ENCODE data around the gene PCDHGB1. TPM values are rescaled to one million over a fixed set of nuclear protein-coding genes. Genes with fewer than 3 reads are reported as not detected.
"Not testable (repeated sequence)": the region's sequence is repeated elsewhere in the genome, so short reads cannot be mapped to it uniquely, and the experiment has no call there.

PCDHGB1 gene
- total RNA-seq: 0.87 and 1.6 TPM in 2 replicates

- DNase-seq (ENCODE audit: low read depth in 2 of 2): peak; percentile 22 to 59
These were observed at the start of gene PCDHGB1 for GRCh38 chr5:141349917-141350619. TSS of gene PCDHGB1 (plus strand) at chr5:141350099. CDS start at chr5:141350261, 162 bp downstream.

DNA sequence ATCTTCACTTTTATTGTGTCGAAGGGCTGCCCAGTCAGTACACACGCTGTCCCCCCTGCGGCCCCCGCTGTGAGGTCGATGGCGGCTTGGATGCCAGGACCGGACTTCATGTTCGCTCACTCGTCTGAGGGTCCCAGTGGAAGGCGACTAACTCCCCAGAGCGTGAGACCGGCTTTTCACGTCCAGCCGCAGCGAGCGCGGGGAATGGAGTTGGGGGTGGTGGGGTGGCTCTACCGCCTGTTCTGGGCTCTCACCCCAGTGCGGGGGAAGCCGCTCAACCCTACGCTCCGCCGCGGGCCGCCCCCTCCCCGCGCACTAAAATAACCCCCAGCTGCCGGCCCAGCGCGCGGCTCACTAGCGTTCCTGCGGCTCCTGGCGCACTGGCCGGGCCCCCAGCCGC, 46.1 kb upstream of the PCDHGB1 start, which contains the start of gene SLC25A2:
Gene SLC25A2, minus strand, starts transcription at position 294 of the 400 bp plus-strand sequence. Its CDS starts 184 bp downstream, at position 110.
- no peak for DNase-seq (ENCODE audit: low read depth in 2 of 2)

- no peak for DNase-seq (ENCODE audit: low read depth in 2 of 2)
These were observed 43.3 kb upstream of the PCDHGB1 start for GRCh38 chr5:141306630-141307029.

GRCh38 chr5:141313711-141314110, 36.2 kb upstream of the PCDHGB1 start:
- DNase-seq (ENCODE audit: low read depth in 2 of 2): no peak

- DNase-seq (ENCODE audit: low read depth in 2 of 2): not testable (repeated sequence)
These were observed 32.9 kb upstream of the PCDHGB1 start for GRCh38 chr5:141316963-141317362.

- no peak for DNase-seq (ENCODE audit: low read depth in 2 of 2)
These were observed 30.7 kb upstream of the PCDHGB1 start for GRCh38 chr5:141319202-141319601.

GRCh38 chr5:141319699-141320098, 30.2 kb upstream of the PCDHGB1 start:
- DNase-seq (ENCODE audit: low read depth in 2 of 2): no peak

- DNase-seq (ENCODE audit: low read depth in 2 of 2): peak; percentile 95 to 97
These were observed 29.4 kb upstream of the PCDHGB1 start, which contains the start of gene TAF7 for GRCh38 chr5:141320225-141321169. TSS of gene TAF7 (minus strand) at chr5:141320784. CDS start at chr5:141320044, 740 bp downstream.

DNA sequence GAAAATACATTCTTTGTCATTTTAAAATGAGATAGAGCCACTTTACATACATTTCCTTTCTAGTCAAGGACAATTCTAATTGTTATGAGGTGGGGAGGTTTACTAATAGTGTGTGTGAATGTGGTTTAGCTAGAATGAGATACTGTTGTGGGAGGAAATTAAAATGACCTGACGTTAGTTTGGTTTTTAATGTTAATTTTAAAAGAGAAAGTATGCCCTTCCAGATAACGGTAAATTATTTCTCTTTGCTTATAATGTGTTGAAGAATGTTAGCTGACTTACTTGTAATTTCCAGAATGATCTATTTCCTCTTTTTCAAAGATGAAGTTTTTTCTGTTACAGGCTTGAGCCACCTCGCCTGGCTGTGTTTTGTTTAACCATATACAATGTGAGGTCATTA, 27.6 kb upstream of the PCDHGB1 start:
- no peak for DNase-seq (ENCODE audit: low read depth in 2 of 2)

DNA sequence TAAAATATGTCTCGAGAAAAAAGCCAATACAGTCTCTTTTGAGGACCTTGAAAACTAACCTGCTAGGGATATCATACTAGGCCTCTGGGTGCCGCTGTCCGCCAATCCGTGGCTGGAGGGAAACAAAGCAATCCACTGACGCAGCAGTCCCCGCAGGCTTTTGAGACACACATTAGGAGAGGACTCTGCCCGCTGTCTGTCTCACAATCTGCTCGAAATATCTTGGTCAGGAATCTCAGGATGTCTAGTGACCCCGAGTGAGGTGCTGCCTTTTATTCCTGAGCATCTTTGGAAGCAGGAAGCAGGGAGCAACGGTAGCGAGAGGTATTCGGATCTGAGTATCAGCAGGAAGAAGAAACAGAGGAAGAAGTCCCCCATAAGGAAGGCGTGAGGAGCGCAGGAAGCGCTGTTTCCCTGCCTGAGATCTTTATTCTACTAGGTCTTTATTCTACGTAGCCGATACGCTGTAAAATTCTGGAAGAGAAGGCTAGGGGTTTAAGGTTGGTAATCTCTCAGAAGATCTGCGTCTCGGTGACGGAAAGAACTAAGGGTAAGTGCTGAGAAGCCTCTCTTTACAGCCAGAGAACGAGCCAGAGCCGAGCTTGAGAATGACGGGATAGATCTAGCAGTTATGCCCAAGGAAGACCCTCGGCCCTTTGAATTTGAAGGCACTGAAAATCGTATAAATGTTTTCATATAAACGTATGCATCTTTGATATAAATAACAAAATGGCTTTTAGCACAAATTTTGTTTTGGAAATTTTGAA, 23.6 kb upstream of the PCDHGB1 start:
- peak; percentile 80 to 82 for DNase-seq (ENCODE audit: low read depth in 2 of 2)

- DNase-seq (ENCODE audit: low read depth in 2 of 2): no peak
These were observed 21.7 kb upstream of the PCDHGB1 start for GRCh38 chr5:141328231-141328630.

- DNase-seq (ENCODE audit: low read depth in 2 of 2): peak; percentile 41 to 67
These were observed 19.4 kb upstream of the PCDHGB1 start, which contains the start of gene PCDHGA1 for GRCh38 chr5:141330299-141331080. TSS of gene PCDHGA1 (plus strand) at chr5:141330514.

DNA sequence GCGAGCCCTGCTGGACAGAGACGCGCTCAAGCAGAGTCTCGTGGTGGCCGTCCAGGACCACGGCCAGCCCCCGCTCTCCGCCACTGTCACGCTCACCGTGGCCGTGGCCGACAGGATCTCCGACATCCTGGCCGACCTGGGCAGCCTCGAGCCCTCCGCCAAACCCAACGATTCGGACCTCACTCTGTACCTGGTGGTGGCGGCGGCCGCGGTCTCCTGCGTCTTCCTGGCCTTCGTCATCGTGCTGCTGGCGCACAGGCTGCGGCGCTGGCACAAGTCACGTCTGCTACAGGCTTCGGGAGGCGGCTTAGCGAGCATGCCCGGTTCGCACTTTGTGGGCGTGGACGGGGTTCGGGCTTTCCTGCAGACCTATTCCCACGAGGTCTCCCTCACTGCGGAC, 17.3 kb upstream of the PCDHGB1 start:
- DNase-seq (ENCODE audit: low read depth in 2 of 2): not testable (repeated sequence)

DNA sequence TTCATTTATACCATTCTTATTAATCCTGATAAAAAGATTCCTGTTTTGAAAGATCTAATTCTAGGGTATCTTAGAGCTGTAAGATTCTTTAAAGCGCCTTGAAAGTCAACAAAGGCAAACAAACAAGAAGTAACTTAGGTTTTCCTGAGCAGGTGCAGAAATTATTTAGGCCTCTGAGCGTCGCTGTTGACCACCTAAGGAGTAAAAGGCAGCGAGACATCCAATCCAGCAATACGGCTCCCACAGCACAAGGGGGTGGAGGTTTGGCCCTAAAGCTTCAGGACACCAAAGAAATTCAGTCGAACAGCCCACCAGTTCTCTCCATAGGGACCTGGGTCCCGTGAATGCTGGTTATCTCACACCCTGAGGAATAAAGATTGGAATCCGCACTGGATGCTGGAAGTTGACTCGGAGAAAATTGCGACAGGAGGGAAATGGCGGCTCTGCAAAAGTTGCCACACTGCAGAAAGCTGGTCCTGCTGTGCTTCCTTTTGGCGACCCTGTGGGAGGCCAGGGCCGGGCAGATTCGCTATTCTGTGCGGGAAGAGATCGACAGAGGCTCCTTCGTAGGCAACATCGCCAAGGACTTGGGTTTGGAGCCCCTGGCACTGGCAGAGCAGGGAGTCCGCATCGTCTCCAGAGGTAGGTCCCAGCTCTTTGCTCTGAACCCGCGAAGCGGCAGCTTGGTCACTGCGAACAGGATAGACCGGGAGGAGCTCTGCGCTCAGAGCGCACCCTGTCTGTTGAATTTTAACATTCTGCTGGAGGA, 11.2 kb upstream of the PCDHGB1 start, which contains the start of gene PCDHGA2:
Gene PCDHGA2, plus strand, starts transcription at position 223 of the 769 bp plus-strand sequence.
- DNase-seq (ENCODE audit: low read depth in 2 of 2): peak; percentile 42 to 56

GRCh38 chr5:141340781-141341354, 9.0 kb upstream of the PCDHGB1 start:
- not testable (repeated sequence) for DNase-seq (ENCODE audit: low read depth in 2 of 2)

GRCh38 chr5:141342773-141343172, 7.1 kb upstream of the PCDHGB1 start:
- no peak for DNase-seq (ENCODE audit: low read depth in 2 of 2)

DNA sequence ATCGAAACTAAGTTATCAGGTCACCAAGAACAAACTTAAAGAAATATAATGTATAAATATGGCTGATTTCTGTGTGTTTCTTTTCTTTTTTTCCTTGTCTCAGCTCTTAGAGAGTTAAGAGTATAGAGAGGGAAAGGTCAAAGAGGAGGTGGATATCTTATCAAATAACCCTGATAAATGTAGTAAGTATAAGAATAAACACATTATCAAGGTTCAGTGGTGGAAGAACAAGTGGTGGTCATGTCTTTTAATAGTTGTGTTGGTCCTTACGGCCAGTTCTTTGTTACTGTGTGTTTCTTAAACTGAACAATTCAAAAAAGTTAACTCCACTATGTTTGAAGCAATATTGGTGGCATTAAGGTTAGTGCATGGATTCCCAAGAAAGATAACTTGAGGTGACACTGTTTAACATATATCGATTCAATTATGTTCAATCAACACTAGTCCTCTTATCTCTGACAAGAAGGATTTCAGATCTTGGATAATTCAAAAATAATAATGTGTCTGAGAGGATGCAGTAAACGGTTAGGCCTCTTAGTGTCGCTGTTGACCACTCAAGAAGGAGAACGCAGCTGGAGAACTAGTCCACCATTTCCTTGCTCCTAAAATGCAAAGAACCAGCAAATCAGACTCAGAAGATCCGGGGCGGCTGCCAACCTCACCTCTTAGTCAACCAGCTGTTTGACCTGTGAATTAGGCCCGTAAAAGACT, 6.5 kb upstream of the PCDHGB1 start, which contains the start of gene PCDHGA3:
Gene PCDHGA3, plus strand, starts transcription at position 588 of the 711 bp plus-strand sequence. CDS start 205 bp downstream, outside the sequence.
- peak; percentile 46 to 63 for DNase-seq (ENCODE audit: low read depth in 2 of 2)

DNA sequence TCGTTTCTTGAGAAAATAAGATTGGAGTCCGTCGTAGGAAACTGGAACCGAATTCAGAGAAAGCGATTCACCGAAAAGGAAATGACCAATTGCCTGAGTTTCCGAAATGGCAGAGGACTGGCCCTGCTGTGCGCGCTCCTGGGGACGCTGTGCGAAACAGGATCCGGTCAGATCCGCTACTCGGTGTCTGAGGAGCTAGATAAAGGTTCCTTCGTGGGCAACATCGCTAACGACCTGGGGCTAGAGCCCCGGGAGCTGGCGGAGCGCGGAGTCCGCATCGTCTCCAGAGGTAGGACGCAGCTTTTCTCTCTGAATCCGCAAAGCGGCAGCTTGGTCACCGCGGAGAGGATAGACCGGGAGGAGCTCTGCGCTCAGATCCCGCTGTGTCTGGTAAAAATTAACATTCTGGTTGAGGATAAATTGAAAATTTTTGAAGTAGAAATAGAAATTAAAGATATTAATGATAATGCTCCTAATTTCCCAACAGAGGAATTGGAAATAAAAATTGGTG, 5.9 kb upstream of the PCDHGB1 start:
- no peak for DNase-seq (ENCODE audit: low read depth in 2 of 2)

All from lung microvascular endothelial cell (primary cell).